ENCODE results near the gene NME3.
"Not testable (repeated sequence)": the region's sequence is repeated elsewhere in the genome, so short reads cannot be mapped to it uniquely, and the experiment has no call there.

NME3 gene

GRCh38 chr16:1754204-1754603 is 17.1 kb downstream of the NME3 start:
- FAIRE-seq, result no peak

GRCh38 chr16:1752853-1753252 is 18.5 kb downstream of the NME3 start:
- DNase-seq (ENCODE audit: insufficient read length, low spot score) (no peak), FAIRE-seq (no peak)

More at GRCh38 chr16:1754204-1754603, 17.1 kb downstream of the NME3 start:
- no peak for DNase-seq (ENCODE audit: insufficient read length, low spot score)

- FAIRE-seq, result no peak
- DNase-seq (ENCODE audit: insufficient read length, low spot score), result no peak
These were observed 19.4 kb downstream of the NME3 start for GRCh38 chr16:1751946-1752345.

- no peak for FAIRE-seq
These were observed 21.9 kb downstream of the NME3 start for GRCh38 chr16:1749152-1750117.

GRCh38 chr16:1747934-1748333 is 23.4 kb downstream of the NME3 start:
- FAIRE-seq, result no peak
- DNase-seq (ENCODE audit: insufficient read length, low spot score), result no peak

More at GRCh38 chr16:1749152-1750117, 21.9 kb downstream of the NME3 start:
- no peak for DNase-seq (ENCODE audit: insufficient read length, low spot score)

GRCh38 chr16:1746693-1747195 is 24.6 kb downstream of the NME3 start:
- DNase-seq (ENCODE audit: insufficient read length, low spot score), result no peak
- FAIRE-seq, result no peak

GRCh38 chr16:1745900-1746692 is 25.2 kb downstream of the NME3 start:
- FAIRE-seq (no peak), DNase-seq (ENCODE audit: insufficient read length, low spot score) (no peak)

- no peak for DNase-seq (ENCODE audit: insufficient read length, low spot score)
- no peak for FAIRE-seq
These were observed 26.0 kb downstream of the NME3 start for GRCh38 chr16:1745181-1745899.

- DNase-seq (ENCODE audit: insufficient read length, low spot score), result no peak
- no peak for FAIRE-seq
These were observed 27.0 kb downstream of the NME3 start for GRCh38 chr16:1744338-1744840.

- no peak for DNase-seq (ENCODE audit: insufficient read length, low spot score)
- no peak for FAIRE-seq
These were observed 27.7 kb downstream of the NME3 start for GRCh38 chr16:1743376-1744337.

GRCh38 chr16:1741553-1742165 is 29.7 kb downstream of the NME3 start:
- no peak for FAIRE-seq
- no peak for DNase-seq (ENCODE audit: insufficient read length, low spot score)

GRCh38 chr16:1740781-1741490 is 30.4 kb downstream of the NME3 start:
- DNase-seq (ENCODE audit: insufficient read length, low spot score) (no peak), FAIRE-seq (no peak)

GRCh38 chr16:1740234-1740633 is 31.1 kb downstream of the NME3 start:
- FAIRE-seq (no peak), DNase-seq (ENCODE audit: insufficient read length, low spot score) (no peak)

GRCh38 chr16:1734816-1735215 is 36.5 kb downstream of the NME3 start:
- FAIRE-seq (no peak), DNase-seq (ENCODE audit: insufficient read length, low spot score) (no peak)

- no peak for FAIRE-seq
- DNase-seq (ENCODE audit: insufficient read length, low spot score), result no peak
These were observed 37.2 kb downstream of the NME3 start for GRCh38 chr16:1734123-1734522.

GRCh38 chr16:1732551-1732987 is 38.8 kb downstream of the NME3 start:
- FAIRE-seq, result not testable (repeated sequence)

GRCh38 chr16:1732071-1732470 is 39.3 kb downstream of the NME3 start:
- no peak for FAIRE-seq
- DNase-seq (ENCODE audit: insufficient read length, low spot score), result no peak

More at GRCh38 chr16:1732551-1732987, 38.8 kb downstream of the NME3 start:
- DNase-seq (ENCODE audit: insufficient read length, low spot score), result not testable (repeated sequence)

GRCh38 chr16:1731603-1732002 is 39.7 kb downstream of the NME3 start:
- FAIRE-seq, result no peak

More at GRCh38 chr16:1731603-1732002, 39.7 kb downstream of the NME3 start:
- no peak for DNase-seq (ENCODE audit: insufficient read length, low spot score)
